GM23338 (cell line): ENCODE results near the gene LYPD5. TPM values are rescaled to one million over a fixed set of nuclear protein-coding genes. Genes with fewer than 3 reads are reported as not detected.

Source experiments
- ATAC-seq: fragments of 200-7000 bp; cut with Tn5 transposase; 3 replicates; pipeline ENCODE4 v1.9.1; 2020
- DNase-seq: peaks from one replicate; pipeline ENCODE4 v3.0.0-alpha.2; 2015; ENCODE audit warnings: low spot score
- H2AFZ ChIP-seq: fragments of 200-600 bp; sonication (generic); 2 replicates; pipeline ENCODE4 v1.8.0; 2016; ENCODE audit warnings: antibody characterized with exemption, mild to moderate bottlenecking, moderate library complexity
- H3F3A ChIP-seq: fragments of 200-600 bp; sonication (generic); replicated peaks from 2 replicates; pipeline ENCODE4 v1.8.0; 2017; ENCODE audit warnings: antibody characterized with exemption, mixed run types, low read depth
- H3K27ac ChIP-seq: fragments of 200-600 bp; sonication (generic); 2 replicates; pipeline ENCODE4 v1.6.1; 2016; ENCODE audit warnings: low read depth
- H3K27me3 ChIP-seq: fragments of 200-600 bp; sonication (generic); 2 replicates; pipeline ENCODE4 v1.8.0; 2016; ENCODE audit warnings: mild to moderate bottlenecking, mixed run types, moderate library complexity; ENCODE audit not compliant: insufficient read depth
- H3K36me3 ChIP-seq: fragments of 200-600 bp; sonication (generic); 2 replicates; pipeline ENCODE4 v1.8.0; 2016; ENCODE audit warnings: mild to moderate bottlenecking; ENCODE audit not compliant: insufficient read depth
- H3K4me1 ChIP-seq: fragments of 200-600 bp; sonication (generic); 2 replicates; pipeline ENCODE4 v1.8.0; 2016; ENCODE audit warnings: mild to moderate bottlenecking, moderate library complexity; ENCODE audit not compliant: insufficient read depth
- H3K4me2 ChIP-seq: fragments of 200-600 bp; sonication (generic); 2 replicates; pipeline ENCODE4 v1.7.1; 2017; ENCODE audit warnings: mixed run types
- H3K4me3 ChIP-seq: fragments of 200-600 bp; sonication (generic); 2 replicates; pipeline ENCODE4 v1.6.1; 2016; ENCODE audit warnings: mixed run types
- H3K79me2 ChIP-seq: fragments of 200-600 bp; sonication (generic); replicated peaks from 2 replicates; pipeline ENCODE4 v1.8.0; 2017; ENCODE audit warnings: mild to moderate bottlenecking; ENCODE audit not compliant: insufficient read depth
- H3K9me2 ChIP-seq: fragments of 200-600 bp; sonication (generic); 2 replicates; pipeline ENCODE4 v1.8.0; 2017; ENCODE audit not compliant: insufficient read depth
- H4K20me1 ChIP-seq: fragments of 200-600 bp; sonication (generic); replicated peaks from 2 replicates; pipeline ENCODE4 v1.8.0; 2017; ENCODE audit warnings: mild to moderate bottlenecking; ENCODE audit not compliant: insufficient read depth
- H3K27ac Mint-ChIP-seq: 2 replicates; pipeline ENCODE4 v1.8.0; 2020; ENCODE audit warnings: inconsistent platforms, mild to moderate bottlenecking, moderate library complexity, mixed read lengths
- H3K27me3 Mint-ChIP-seq: 3 replicates; pipeline ENCODE4 v1.8.0; 2022; ENCODE audit warnings: low read depth, mild to moderate bottlenecking, moderate library complexity, mixed read lengths, inconsistent platforms; ENCODE audit not compliant: insufficient read depth, poor library complexity
- H3K36me3 Mint-ChIP-seq: 3 replicates; pipeline ENCODE4 v1.8.0; 2021; ENCODE audit warnings: low read depth, mild to moderate bottlenecking, inconsistent platforms, moderate library complexity, mixed read lengths
- H3K4me1 Mint-ChIP-seq: 3 replicates; pipeline ENCODE4 v1.8.0; 2020; ENCODE audit warnings: mild to moderate bottlenecking, inconsistent platforms, mixed read lengths
- H3K4me3 Mint-ChIP-seq: 3 replicates; pipeline ENCODE4 v1.8.0; 2021; ENCODE audit warnings: moderate library complexity, mild to moderate bottlenecking, inconsistent platforms, mixed read lengths
- H3K9me3 Mint-ChIP-seq: 3 replicates; pipeline ENCODE4 v1.8.0; 2020; ENCODE audit warnings: moderate library complexity, mild to moderate bottlenecking, inconsistent platforms, mixed read lengths
- CREB1 ChIP-seq: fragments of 250-450 bp; sonication (Bioruptor Pico); IDR thresholded peaks from 2 replicates; pipeline ENCODE4 v1.5.0; 2020; ENCODE audit warnings: low read depth, mild to moderate bottlenecking, moderate library complexity
- CTCF ChIP-seq, 2 experiments: fragments of 200-600 bp in 1 of 2; sonication (generic) in 1 of 2; conservative IDR thresholded peaks; 2 replicates each; pipeline versions ENCODE4 v1.5.1 to v1.6.1; 2016 to 2017; ENCODE audit warnings: antibody characterized with exemption in 2 of 2, low read depth in 2 of 2, mild to moderate bottlenecking in 2 of 2, moderate library complexity in 1 of 2
- ETS1 ChIP-seq: IDR thresholded peaks from 2 replicates; pipeline ENCODE4 v1.6.1; 2016; ENCODE audit warnings: antibody characterized with exemption
- EZH2 ChIP-seq: fragments of 200-600 bp; sonication (generic); IDR thresholded peaks from one replicate; pipeline ENCODE4 v1.8.0; 2017; ENCODE audit warnings: antibody characterized with exemption, mild to moderate bottlenecking, low read depth; ENCODE audit not compliant: unreplicated experiment
- EZH2phosphoT487 ChIP-seq: fragments of 200-600 bp; sonication (generic); IDR thresholded peaks from one replicate; pipeline ENCODE4 v1.8.1; 2018; ENCODE audit warnings: antibody characterized with exemption; ENCODE audit not compliant: unreplicated experiment
- JUNB ChIP-seq: IDR thresholded peaks from one replicate; pipeline ENCODE4 v1.6.1; 2016; ENCODE audit warnings: antibody characterized with exemption; ENCODE audit not compliant: unreplicated experiment
- NANOG ChIP-seq: IDR thresholded peaks from 2 replicates; pipeline ENCODE4 v1.6.1; 2016; ENCODE audit warnings: antibody characterized with exemption, borderline replicate concordance
- POLR2AphosphoS5 ChIP-seq: IDR thresholded peaks from 2 replicates; pipeline ENCODE4 v1.6.1; 2016; ENCODE audit warnings: antibody characterized with exemption, low read depth
- REST ChIP-seq: IDR thresholded peaks from one replicate; pipeline ENCODE4 v1.6.1; 2018; ENCODE audit warnings: antibody characterized with exemption; ENCODE audit not compliant: unreplicated experiment
- STAT1 ChIP-seq: IDR thresholded peaks from one replicate; pipeline ENCODE4 v1.6.1; 2016; ENCODE audit warnings: antibody characterized with exemption; ENCODE audit not compliant: unreplicated experiment
- ZNF114 ChIP-seq: fragments of 250-450 bp; sonication (Bioruptor Pico); IDR thresholded peaks from 2 replicates; pipeline ENCODE4 v1.5.0; 2020; ENCODE audit warnings: mild to moderate bottlenecking, moderate library complexity
- ZNF331 ChIP-seq: fragments of 250-450 bp; sonication (Bioruptor Pico); IDR thresholded peaks from 2 replicates; pipeline ENCODE4 v1.5.0; 2020; ENCODE audit warnings: low read depth, mild to moderate bottlenecking, moderate library complexity
- ZNF462 ChIP-seq: fragments of 250-450 bp; sonication (Bioruptor Pico); IDR thresholded peaks from 2 replicates; pipeline ENCODE4 v1.5.0; 2020; ENCODE audit warnings: mild to moderate bottlenecking, moderate library complexity
- polyA plus RNA-seq: library from polyadenylated mRNA; unstranded; fragments of >200 nt; fragmentation: Nextera tagmentation; extraction: Ambion mirVana; gene quantifications from 2 replicates; pipeline ENCODE4 v1.2.1, GENCODE V29; 2016
- total RNA-seq: library from RNA; depleted of rRNA; stranded (reverse); fragments of >200 nt; shearing (Covaris generic); gene quantifications from 2 replicates; pipeline ENCODE4 v1.2.3, GENCODE V29; 2014

Gene LYPD5
- total and polyA plus RNA-seq, 2 experiments from 2014 or later = 1.1 to 1.5 TPM

- H3K27me3 Mint-ChIP-seq = peaks cover 33% of the 10 kb centered on the region
- Histone ChIP-seq H3F3A (no peaks in the 10 kb centered on the region), H3K4me2 (no peak overlapping the region), H3K79me2 (no peaks in the 10 kb centered on the region), H3K27me3 (peaks cover 21% of the 10 kb centered on the region), H3K4me1 (peaks cover 28% of the 10 kb centered on the region), H3K4me3 (no peak overlapping the region), H3K36me3 (no peaks in the 10 kb centered on the region), H2AFZ (no peak overlapping the region), H4K20me1 (no peaks in the 10 kb centered on the region), H3K9me2 (no peaks in the 10 kb centered on the region), H3K27ac (no peak overlapping the region)
- no peak for TF ChIP-seq ZNF331 (CRISPR knock-in tag)
- no peak for TF ChIP-seq NANOG
- TF ChIP-seq EZH2 = no peak
- TF ChIP-seq JUNB = no peak
- no peak for TF ChIP-seq CREB1 (CRISPR knock-in tag)
- no peak for TF ChIP-seq ZNF462 (CRISPR knock-in tag)
- TF ChIP-seq REST = no peak
- TF ChIP-seq STAT1 = no peak
- no peak for TF ChIP-seq EZH2phosphoT487
- TF ChIP-seq POLR2AphosphoS5 = no peak
- TF ChIP-seq ETS1 = no peak
- TF ChIP-seq ZNF114 (CRISPR knock-in tag) = no peak
- TF ChIP-seq CTCF (conservative IDR thresholded peaks at IDR 0.05; ENCODE audit: low read depth in 2 of 2) = no peak
- DNase-seq (no peak), ATAC-seq (no peak)
- H3K4me1 Mint-ChIP-seq = peaks cover 43% of the 10 kb centered on the region
- no peaks in the 10 kb centered on the region for H3K36me3 Mint-ChIP-seq
- H3K9me3 Mint-ChIP-seq = no peaks in the 10 kb centered on the region; the same call in 2 of the 3 replicates
- no peak overlapping the region; the same call in 2 of the 3 replicates for H3K4me3 Mint-ChIP-seq
- H3K27ac Mint-ChIP-seq = no peak overlapping the region
Measured at GRCh38 chr19:43778651-43779050, 23.6 kb downstream of the LYPD5 start.
